IPS-NIHi7 (cell line): ENCODE results near the gene TCF12.
"Not testable (repeated sequence)": the region's sequence is repeated elsewhere in the genome, so short reads cannot be mapped to it uniquely, and the experiment has no call there.

Experiments used
- DNase-seq: peaks from one replicate; pipeline ENCODE4 v3.0.0; 2012; ENCODE audit warnings: mixed read lengths; ENCODE audit errors: extremely low spot score

The TCF12 gene

GRCh38 chr15:56915888-56916287 is 2.6 kb upstream of the TCF12 start:
- DNase-seq = no peak

GRCh38 chr15:56916825-56917477 is 1.5 kb upstream of the TCF12 start:
- DNase-seq = no peak

GRCh38 chr15:56917652-56918045 is 795 bp upstream of the TCF12 start:
- no peak for DNase-seq

- DNase-seq = peak; percentile 65
Observed at GRCh38 chr15:56919031-56919608, 676 bp downstream of the TCF12 start.

GRCh38 chr15:56919609-56920366 is 1.3 kb downstream of the TCF12 start:
- DNase-seq = peak; percentile 48

- DNase-seq = no peak
Observed at GRCh38 chr15:56920367-56920627, 1.9 kb downstream of the TCF12 start.

GRCh38 chr15:56923174-56923591 is 4.7 kb downstream of the TCF12 start:
- DNase-seq = no peak

GRCh38 chr15:56927816-56928215 is 9.4 kb downstream of the TCF12 start:
- no peak for DNase-seq

GRCh38 chr15:56929399-56929798 is 11.0 kb downstream of the TCF12 start:
- no peak for DNase-seq

- DNase-seq = no peak
Observed at GRCh38 chr15:56929933-56930332, 11.5 kb downstream of the TCF12 start.

GRCh38 chr15:56930669-56931313 is 12.3 kb downstream of the TCF12 start:
- no peak for DNase-seq

- no peak for DNase-seq
Observed at GRCh38 chr15:56931639-56932508, 13.4 kb downstream of the TCF12 start.

- not testable (repeated sequence) for DNase-seq
Observed at GRCh38 chr15:56932509-56932868, 14.0 kb downstream of the TCF12 start.

GRCh38 chr15:56933410-56933809 is 15.0 kb downstream of the TCF12 start:
- no peak for DNase-seq

GRCh38 chr15:56933811-56934210 is 15.4 kb downstream of the TCF12 start:
- no peak for DNase-seq

GRCh38 chr15:56934269-56934668 is 15.8 kb downstream of the TCF12 start:
- DNase-seq = no peak

- DNase-seq = no peak
Observed at GRCh38 chr15:56936929-56937328, 18.5 kb downstream of the TCF12 start.

GRCh38 chr15:56939257-56939656 is 20.8 kb downstream of the TCF12 start:
- no peak for DNase-seq

GRCh38 chr15:56940388-56940787 is 21.9 kb downstream of the TCF12 start:
- DNase-seq = no peak

- no peak for DNase-seq
Observed at GRCh38 chr15:56942118-56942517, 23.7 kb downstream of the TCF12 start.

GRCh38 chr15:56943403-56943802 is 25.0 kb downstream of the TCF12 start:
- no peak for DNase-seq

GRCh38 chr15:56944485-56944884 is 26.0 kb downstream of the TCF12 start:
- no peak for DNase-seq
